GM20431 (cell line): Measurements from ENCODE around the gene WIPF3.

ENCODE experiments used
- in situ Hi-C: fragments of 300-500 bp; cut with MseI, MboI; formaldehyde crosslinking; loops from one replicate; pipeline ENCODE4 v1.15.0; 2020; ENCODE audit warnings: low sequenced_read_pairs; ENCODE audit not compliant: unreplicated experiment

WIPF3 gene

GRCh38 chr7:29806995-29807841, 910 bp downstream of the WIPF3 start:
- in situ Hi-C loops = no loop called here

- in situ Hi-C loops = no loop called here
Observed at GRCh38 chr7:29808075-29808801, 1.9 kb downstream of the WIPF3 start.

- in situ Hi-C loops = no loop called here
Observed at GRCh38 chr7:29809533-29810155, 3.3 kb downstream of the WIPF3 start.

GRCh38 chr7:29810297-29810696, 4.0 kb downstream of the WIPF3 start:
- in situ Hi-C loops = no loop called here

- in situ Hi-C loops = no loop called here
Observed at GRCh38 chr7:29810813-29811482, 4.6 kb downstream of the WIPF3 start.

GRCh38 chr7:29811586-29811985, 5.3 kb downstream of the WIPF3 start:
- in situ Hi-C loops = no loop called here

GRCh38 chr7:29812185-29812876, 6.0 kb downstream of the WIPF3 start:
- in situ Hi-C loops = no loop called here

GRCh38 chr7:29815181-29816105, 9.1 kb downstream of the WIPF3 start:
- in situ Hi-C loops = no loop called here

GRCh38 chr7:29818308-29818707, 12.0 kb downstream of the WIPF3 start:
- in situ Hi-C loops = no loop called here

- in situ Hi-C loops = no loop called here
Observed at GRCh38 chr7:29825775-29826529, 19.6 kb downstream of the WIPF3 start.

- in situ Hi-C loops = no loop called here
Observed at GRCh38 chr7:29826530-29826822, 20.2 kb downstream of the WIPF3 start.

- in situ Hi-C loops = no loop called here
Observed at GRCh38 chr7:29826904-29827303, 20.6 kb downstream of the WIPF3 start.

GRCh38 chr7:29831705-29832104, 25.4 kb downstream of the WIPF3 start:
- in situ Hi-C loops = no loop called here

- in situ Hi-C loops = no loop called here
Observed at GRCh38 chr7:29833929-29834328, 27.6 kb downstream of the WIPF3 start.

- in situ Hi-C loops = no loop called here
Observed at GRCh38 chr7:29835718-29836117, 29.4 kb downstream of the WIPF3 start.

- in situ Hi-C loops = no loop called here
Observed at GRCh38 chr7:29839302-29839701, 33.0 kb downstream of the WIPF3 start.

GRCh38 chr7:29839921-29840320, 33.6 kb downstream of the WIPF3 start:
- in situ Hi-C loops = no loop called here

- in situ Hi-C loops = no loop called here
Observed at GRCh38 chr7:29840701-29841100, 34.4 kb downstream of the WIPF3 start.
